Esophagus squamous epithelium (tissue), 4 donors: ENCODE results near the gene HSDL2.

Experiments used
- CTCF ChIP-seq, 6 experiments: fragments of 450-650 bp in 4 of 6; fragments of 200-600 bp in 2 of 6; sonication (generic) in 2 of 6; IDR thresholded peaks; one replicate each; pipeline ENCODE4 v1.5.1; 2016 to 2019; ENCODE audit warnings: antibody characterized with exemption in 6 of 6, mild to moderate bottlenecking in 4 of 6, moderate library complexity in 4 of 6
- POLR2A ChIP-seq, 4 donors: fragments of 450-650 bp; IDR thresholded peaks; one replicate each; pipeline ENCODE4 v1.6.1; 2017; ENCODE audit warnings: antibody characterized with exemption in 4 of 4, mild to moderate bottlenecking in 4 of 4, moderate library complexity in 3 of 4

GRCh38 chr9:112367465-112367864 is 12.4 kb upstream of the HSDL2 start:
- no peak for TF ChIP-seq CTCF (IDR thresholded peaks at IDR 0.05)
- TF ChIP-seq POLR2A (IDR thresholded peaks at IDR 0.05): no peak
